ENCODE data around the gene DDX27.

The DDX27 gene

DNA sequence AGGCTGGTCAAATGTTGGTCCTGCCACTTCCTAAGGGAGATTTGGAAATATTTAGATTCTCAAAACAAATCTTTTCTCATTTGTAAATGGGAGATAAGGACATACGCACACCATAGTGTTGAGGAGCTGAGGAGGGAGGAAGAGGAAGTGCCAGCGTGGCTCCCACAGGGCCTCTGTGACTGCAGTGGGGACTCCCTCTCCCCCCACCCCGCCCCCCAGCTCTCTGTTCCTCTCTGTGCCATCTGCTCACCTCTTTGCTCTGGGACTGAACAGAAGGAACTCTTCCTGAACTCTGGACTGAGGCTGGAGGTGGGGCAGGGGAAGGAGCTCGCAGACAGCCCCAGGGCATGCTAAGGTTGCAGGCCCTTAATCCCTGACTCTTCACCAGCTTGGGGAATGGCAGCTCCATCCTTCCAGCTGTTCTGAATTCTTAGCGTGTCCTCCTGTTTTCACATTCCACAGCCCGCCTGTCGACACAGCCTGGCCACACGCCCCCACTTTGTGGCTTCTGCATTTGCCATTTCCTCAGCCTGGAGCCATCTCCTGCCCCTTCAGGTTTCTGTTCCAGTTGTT, 11.4 kb downstream of the DDX27 start:
- TF ChIP-seq FOXP2 (optimal IDR thresholded peaks at IDR 0.05; ENCODE audit: borderline replicate concordance, extremely low read depth, extremely low read length, insufficient read depth) = no peak
- no peak for TF ChIP-seq POLR2AphosphoS5 (IDR thresholded peaks at IDR 0.05; ENCODE audit: low read depth, low read length)
- no peak for TF ChIP-seq TAF1 (IDR thresholded peaks at IDR 0.05; ENCODE audit: borderline replicate concordance, insufficient read depth, low read length)
- no peak for TF ChIP-seq SIN3A (IDR thresholded peaks at IDR 0.05; ENCODE audit: borderline replicate concordance, insufficient read depth, low read length)
- TF ChIP-seq, protein P1, sequence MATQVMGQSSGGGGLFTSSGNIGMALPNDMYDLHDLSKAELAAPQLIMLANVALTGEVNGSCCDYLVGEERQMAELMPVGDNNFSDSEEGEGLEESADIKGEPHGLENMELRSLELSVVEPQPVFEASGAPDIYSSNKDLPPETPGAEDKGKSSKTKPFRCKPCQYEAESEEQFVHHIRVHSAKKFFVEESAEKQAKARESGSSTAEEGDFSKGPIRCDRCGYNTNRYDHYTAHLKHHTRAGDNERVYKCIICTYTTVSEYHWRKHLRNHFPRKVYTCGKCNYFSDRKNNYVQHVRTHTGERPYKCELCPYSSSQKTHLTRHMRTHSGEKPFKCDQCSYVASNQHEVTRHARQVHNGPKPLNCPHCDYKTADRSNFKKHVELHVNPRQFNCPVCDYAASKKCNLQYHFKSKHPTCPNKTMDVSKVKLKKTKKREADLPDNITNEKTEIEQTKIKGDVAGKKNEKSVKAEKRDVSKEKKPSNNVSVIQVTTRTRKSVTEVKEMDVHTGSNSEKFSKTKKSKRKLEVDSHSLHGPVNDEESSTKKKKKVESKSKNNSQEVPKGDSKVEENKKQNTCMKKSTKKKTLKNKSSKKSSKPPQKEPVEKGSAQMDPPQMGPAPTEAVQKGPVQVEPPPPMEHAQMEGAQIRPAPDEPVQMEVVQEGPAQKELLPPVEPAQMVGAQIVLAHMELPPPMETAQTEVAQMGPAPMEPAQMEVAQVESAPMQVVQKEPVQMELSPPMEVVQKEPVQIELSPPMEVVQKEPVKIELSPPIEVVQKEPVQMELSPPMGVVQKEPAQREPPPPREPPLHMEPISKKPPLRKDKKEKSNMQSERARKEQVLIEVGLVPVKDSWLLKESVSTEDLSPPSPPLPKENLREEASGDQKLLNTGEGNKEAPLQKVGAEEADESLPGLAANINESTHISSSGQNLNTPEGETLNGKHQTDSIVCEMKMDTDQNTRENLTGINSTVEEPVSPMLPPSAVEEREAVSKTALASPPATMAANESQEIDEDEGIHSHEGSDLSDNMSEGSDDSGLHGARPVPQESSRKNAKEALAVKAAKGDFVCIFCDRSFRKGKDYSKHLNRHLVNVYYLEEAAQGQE (IDR thresholded peaks at IDR 0.05; ENCODE audit: insufficient read depth in 1 of 2, low read depth in 2 of 2, low read length in 2 of 2) = no peak

GRCh38 chr20:49231471-49231870, 12.3 kb downstream of the DDX27 start:
- TF ChIP-seq POLR2AphosphoS5 (IDR thresholded peaks at IDR 0.05; ENCODE audit: low read depth, low read length) (no peak), TAF1 (IDR thresholded peaks at IDR 0.05; ENCODE audit: borderline replicate concordance, insufficient read depth, low read length) (no peak), FOXP2 (optimal IDR thresholded peaks at IDR 0.05; ENCODE audit: borderline replicate concordance, extremely low read depth, extremely low read length, insufficient read depth) (no peak), SIN3A (IDR thresholded peaks at IDR 0.05; ENCODE audit: borderline replicate concordance, insufficient read depth, low read length) (no peak)
- TF ChIP-seq, protein P1 (IDR thresholded peaks at IDR 0.05; ENCODE audit: insufficient read depth in 1 of 2, low read depth in 2 of 2, low read length in 2 of 2) = no peak

DNA sequence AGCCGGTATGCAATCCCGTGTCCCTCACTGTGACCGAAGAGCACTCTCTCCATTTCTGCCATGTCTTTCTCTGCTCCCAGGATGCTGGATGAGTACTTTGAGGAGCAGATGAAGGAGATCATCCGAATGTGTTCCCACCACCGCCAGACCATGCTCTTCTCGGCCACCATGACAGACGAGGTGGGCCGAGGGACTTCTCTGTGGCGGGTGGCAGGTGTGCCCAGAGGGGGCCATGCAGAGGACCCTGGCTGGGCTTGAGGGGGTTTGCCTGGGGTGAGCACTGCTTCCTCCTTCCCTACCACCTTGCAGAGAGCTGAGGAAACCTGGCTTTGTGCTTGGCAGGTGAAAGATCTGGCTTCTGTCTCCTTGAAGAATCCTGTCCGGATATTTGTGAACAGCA, 14.0 kb downstream of the DDX27 start:
- TF ChIP-seq POLR2AphosphoS5 (IDR thresholded peaks at IDR 0.05; ENCODE audit: low read depth, low read length) = no peak
- no peak for TF ChIP-seq SIN3A (IDR thresholded peaks at IDR 0.05; ENCODE audit: borderline replicate concordance, insufficient read depth, low read length)

GRCh38 chr20:49234831-49235230, 15.6 kb downstream of the DDX27 start:
- no peak for TF ChIP-seq POLR2AphosphoS5 (IDR thresholded peaks at IDR 0.05; ENCODE audit: low read depth, low read length)
- TF ChIP-seq, protein P1 (IDR thresholded peaks at IDR 0.05; ENCODE audit: insufficient read depth in 1 of 2, low read depth in 2 of 2, low read length in 2 of 2) = no peak
- TF ChIP-seq FOXP2 (optimal IDR thresholded peaks at IDR 0.05; ENCODE audit: borderline replicate concordance, extremely low read depth, extremely low read length, insufficient read depth) = no peak
- no peak for TF ChIP-seq TAF1 (IDR thresholded peaks at IDR 0.05; ENCODE audit: borderline replicate concordance, insufficient read depth, low read length)
- TF ChIP-seq SIN3A (IDR thresholded peaks at IDR 0.05; ENCODE audit: borderline replicate concordance, insufficient read depth, low read length) = no peak

- TF ChIP-seq FOXP2 (optimal IDR thresholded peaks at IDR 0.05; ENCODE audit: borderline replicate concordance, extremely low read depth, extremely low read length, insufficient read depth) = no peak
- TF ChIP-seq, protein P1 (IDR thresholded peaks at IDR 0.05; ENCODE audit: insufficient read depth in 1 of 2, low read depth in 2 of 2, low read length in 2 of 2) = no peak
- no peak for TF ChIP-seq SIN3A (IDR thresholded peaks at IDR 0.05; ENCODE audit: borderline replicate concordance, insufficient read depth, low read length)
- no peak for TF ChIP-seq TAF1 (IDR thresholded peaks at IDR 0.05; ENCODE audit: borderline replicate concordance, insufficient read depth, low read length)
- no peak for TF ChIP-seq POLR2AphosphoS5 (IDR thresholded peaks at IDR 0.05; ENCODE audit: low read depth, low read length)
These were observed 17.1 kb downstream of the DDX27 start for GRCh38 chr20:49236301-49236700.

All from PFSK-1 (cell line).